ENCODE results near the gene SELENOI.

- no peak for TF ChIP-seq SUZ12 (IDR thresholded peaks at IDR 0.05; ENCODE audit: unreplicated experiment)
- no peak for TF ChIP-seq USF2 (IDR thresholded peaks at IDR 0.05; ENCODE audit: borderline replicate concordance, low read depth, low read length)
- no peak for TF ChIP-seq E2F4 (IDR thresholded peaks at IDR 0.05; ENCODE audit: low read depth, low read length)
- no peak for TF ChIP-seq CTCF (IDR thresholded peaks at IDR 0.05 in 2 of 3, conservative IDR thresholded peaks at IDR 0.05 in 1 of 3; ENCODE audit: control insufficient read depth in 2 of 3, extremely low read depth in 1 of 3, insufficient read depth in 1 of 3, low read depth in 3 of 3, low read length in 3 of 3)
- no peak for TF ChIP-seq GABPA (IDR thresholded peaks at IDR 0.05; ENCODE audit: low read depth)
- TF ChIP-seq, protein P1, sequence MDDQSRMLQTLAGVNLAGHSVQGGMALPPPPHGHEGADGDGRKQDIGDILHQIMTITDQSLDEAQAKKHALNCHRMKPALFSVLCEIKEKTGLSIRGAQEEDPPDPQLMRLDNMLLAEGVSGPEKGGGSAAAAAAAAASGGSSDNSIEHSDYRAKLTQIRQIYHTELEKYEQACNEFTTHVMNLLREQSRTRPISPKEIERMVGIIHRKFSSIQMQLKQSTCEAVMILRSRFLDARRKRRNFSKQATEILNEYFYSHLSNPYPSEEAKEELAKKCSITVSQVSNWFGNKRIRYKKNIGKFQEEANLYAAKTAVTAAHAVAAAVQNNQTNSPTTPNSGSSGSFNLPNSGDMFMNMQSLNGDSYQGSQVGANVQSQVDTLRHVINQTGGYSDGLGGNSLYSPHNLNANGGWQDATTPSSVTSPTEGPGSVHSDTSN (IDR thresholded peaks at IDR 0.05; ENCODE audit: insufficient replicate concordance, low read depth, low read length): no peak
- no peak for TF ChIP-seq EZH2 (IDR thresholded peaks at IDR 0.05; ENCODE audit: borderline replicate concordance, control insufficient read depth, low read depth, low read length)
Measured at GRCh38 chr2:26355038-26355995, 9.4 kb downstream of the SELENOI start.
